GM19193 (cell line): ENCODE results near the gene TRUB2.

Source experiments
- POLR2A ChIP-seq: IDR thresholded peaks from 4 replicates; pipeline ENCODE4 v1.6.1; 2011; ENCODE audit not compliant: insufficient read depth, insufficient read length; ENCODE audit errors: extremely low read depth

The TRUB2 gene

DNA sequence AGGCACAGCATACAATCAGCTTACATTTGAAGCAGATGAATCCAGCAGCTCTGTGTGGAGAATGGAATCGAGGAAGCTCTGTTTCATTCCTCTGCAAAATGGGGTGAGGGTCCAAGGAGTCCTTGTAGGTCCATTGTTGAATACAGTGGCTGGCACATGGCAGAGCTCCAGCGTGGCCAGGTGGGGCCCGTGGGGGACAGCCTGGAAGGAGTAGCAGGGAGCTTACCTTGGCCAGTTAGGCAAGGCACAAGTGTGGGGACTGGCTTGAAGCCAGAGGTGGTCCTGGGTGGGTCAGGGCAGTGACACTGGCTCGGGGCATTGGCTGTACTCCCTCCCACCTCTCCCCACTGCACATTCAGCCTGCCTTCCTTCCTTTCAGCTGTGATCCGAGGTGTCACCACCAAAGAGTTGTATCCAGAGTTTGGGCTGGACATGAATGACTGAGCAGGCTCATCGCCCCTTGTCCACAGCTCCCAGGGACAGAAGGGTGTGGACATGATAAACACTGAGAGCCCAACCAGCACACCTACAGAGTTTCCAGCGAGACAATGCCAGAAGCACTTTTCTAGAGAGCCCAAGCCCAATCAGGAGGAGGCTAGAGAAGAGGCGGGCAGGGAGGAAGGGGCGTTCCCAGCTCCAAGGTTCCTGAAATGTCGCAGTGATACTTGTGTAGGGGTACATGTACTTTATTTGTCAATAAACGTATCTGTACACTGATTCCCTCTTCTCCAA is 33.8 kb downstream of the TRUB2 start:
- no peak for TF ChIP-seq POLR2A

DNA sequence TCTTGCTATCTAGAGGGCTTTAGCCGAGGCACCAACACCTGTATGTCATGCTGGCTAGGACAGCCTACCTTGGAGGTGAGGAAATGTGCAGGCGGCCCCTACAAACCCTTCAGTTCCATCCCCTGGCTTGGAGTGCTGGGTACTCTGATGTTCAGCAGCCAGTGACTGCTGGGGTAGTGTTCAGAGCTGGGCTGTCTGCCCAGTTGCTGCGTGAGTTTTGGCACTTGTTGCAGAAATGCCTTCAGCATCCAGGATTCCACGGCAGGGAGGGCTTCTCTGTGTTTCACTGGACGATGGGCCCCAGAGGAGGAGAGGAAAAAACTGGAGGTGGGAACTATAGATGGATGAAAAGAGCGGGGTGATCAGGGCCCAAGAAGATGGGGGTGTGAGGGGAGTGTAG is 35.8 kb downstream of the TRUB2 start:
- no peak for TF ChIP-seq POLR2A

DNA sequence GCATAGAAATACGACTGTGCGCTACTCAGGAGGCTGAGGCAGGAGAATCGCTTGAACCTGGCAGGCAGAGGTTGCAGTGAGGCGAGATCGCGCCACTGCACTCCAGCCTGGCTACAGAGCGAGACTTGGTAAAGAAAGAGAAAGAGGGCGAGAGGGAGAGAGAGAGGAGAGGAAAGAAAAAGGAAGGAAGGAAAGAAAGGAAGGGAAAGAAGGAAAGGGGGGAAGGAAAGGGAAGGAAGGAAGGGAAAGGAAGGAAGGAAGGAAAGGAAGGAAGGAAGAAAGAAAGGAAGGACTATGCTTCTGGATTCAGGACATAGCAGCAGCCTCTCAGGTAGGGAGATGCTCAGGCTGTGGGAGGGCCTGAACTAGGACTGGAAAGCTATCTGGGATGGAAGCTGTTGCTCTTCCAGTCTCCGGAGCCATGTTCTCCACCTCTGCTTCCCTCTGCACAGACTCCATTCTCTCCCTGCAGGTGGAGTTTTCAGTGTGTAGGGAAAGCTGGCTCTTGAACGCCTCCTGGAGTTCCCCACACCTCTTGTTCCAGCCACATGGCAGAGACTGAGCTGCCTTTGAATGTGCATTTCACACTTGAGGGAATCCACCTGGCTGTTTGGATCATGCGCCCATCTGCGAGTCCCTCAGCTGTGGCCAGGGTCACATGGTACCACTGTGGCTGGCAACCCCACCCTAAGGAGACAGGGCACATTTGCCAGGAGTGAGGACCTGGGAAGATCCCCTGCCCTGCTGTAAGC is 37.0 kb downstream of the TRUB2 start:
- no peak for TF ChIP-seq POLR2A

DNA sequence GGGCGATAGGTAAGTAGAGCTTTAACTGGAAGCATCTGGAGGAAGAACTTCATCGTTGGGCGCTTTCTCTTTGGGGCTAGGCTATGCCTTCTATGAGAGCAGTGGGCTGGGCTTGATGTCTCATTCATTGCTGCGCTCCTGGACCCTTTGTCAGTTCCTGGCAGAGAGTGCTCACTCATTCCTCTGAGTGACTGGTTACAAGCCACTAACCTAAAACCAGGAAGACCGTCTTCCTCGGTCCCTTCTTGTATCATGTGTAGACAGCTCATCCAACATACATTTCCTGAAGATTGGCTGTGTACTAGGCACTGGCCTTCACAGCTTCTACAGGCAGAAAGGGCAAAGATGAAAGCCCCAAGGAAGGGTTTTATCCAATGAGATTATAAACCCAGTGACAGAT is 39.7 kb downstream of the TRUB2 start:
- TF ChIP-seq POLR2A = no peak

- TF ChIP-seq POLR2A = no peak
Observed at GRCh38 chr9:128280084-128280622, 42.1 kb downstream of the TRUB2 start.

GRCh38 chr9:128276574-128277270 is 45.5 kb downstream of the TRUB2 start:
- no peak for TF ChIP-seq POLR2A

DNA sequence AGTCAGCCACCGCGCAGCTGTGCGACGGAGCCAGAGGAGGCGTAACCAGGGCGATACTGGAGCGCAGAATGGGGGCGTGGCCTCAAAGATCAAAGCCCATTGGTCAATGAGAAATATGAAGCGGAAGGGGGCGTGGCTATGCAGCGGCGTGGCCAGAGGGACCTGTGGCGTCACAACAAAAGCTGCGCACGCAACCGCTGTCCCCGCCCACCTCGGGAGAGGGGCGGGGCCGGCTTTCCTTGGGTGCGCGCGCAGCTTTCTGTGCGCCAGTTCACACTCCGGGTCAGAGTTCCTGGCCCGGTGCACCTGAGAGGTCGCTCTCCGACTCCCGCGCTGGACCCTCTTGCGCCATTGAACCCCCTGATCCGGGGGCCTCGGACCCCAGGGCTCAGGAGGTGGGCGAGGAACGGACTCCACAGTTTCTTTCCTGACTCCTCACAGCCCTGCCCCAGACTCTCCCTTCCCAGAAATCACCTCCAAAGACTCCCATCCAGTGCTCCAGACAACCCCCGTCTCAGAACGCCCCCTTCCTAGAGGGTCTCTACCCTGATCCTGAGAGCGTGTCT is 46.2 kb downstream of the TRUB2 start, which contains the start of gene SWI5:
Gene SWI5, plus strand, starts transcription at position 269 of the 566 bp plus-strand sequence.
- TF ChIP-seq POLR2A = peak; percentile 99

DNA sequence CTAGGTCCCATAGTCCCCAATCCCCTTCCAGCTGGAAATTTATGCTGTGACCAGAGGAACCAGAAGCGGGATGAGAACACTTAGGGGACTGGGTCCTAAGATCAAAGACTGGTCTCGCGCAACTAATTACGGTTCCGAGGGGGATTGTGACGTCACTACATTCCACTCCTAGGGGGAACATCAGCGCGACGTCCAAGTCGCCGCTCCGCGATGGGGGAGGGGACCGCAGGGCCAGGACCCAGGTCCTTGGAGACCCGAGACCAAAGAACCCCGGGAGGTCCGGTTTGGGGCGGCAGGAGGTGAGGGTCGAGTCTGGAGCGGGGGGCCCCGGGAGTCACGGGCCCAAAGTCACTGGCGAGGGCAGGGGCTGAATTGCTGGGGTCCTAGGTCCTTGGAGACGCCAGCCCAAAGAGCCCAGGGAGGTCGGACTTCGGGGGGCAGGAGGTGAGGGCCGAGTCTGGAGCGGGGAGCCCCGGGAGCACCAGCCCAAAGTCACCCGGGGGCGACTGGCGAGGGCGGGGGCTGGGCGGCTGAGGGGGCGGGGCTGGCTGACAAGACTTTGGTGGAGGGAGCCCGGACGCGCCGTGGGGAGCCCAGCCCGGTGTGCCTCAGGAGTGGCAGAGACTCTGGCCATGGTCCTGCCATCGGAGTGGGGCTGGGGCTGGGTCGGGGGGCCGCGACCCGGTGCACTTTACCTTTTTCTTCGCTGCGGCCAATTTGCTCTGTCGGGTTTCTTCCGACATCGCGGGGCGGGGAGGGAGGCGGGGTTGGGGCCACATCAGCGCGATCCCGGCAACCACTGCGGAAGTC is 46.8 kb downstream of the TRUB2 start, which contains the start of gene GOLGA2:
Gene GOLGA2, minus strand, starts transcription at position 810 of the 810 bp plus-strand sequence. Its CDS starts 31 bp downstream, at position 779.
- peak; percentile 56 for TF ChIP-seq POLR2A

DNA sequence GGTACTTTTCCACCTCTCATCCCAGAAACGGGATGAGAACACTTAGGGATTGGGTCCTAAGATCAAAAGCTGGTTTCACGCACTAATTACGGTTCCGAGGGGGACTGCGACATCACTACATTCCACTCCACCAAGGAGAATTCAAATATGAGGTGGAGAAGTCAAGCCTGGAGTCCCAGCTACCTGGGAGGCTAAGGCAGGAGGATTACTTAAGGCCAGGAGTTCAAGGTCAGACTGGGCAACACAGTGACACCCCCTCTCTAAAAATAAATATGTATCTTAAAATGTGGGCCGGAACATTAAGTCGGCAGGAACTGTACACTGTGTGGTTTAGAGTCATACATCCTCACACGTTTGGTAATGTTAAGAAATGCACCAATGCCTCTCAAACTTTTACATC is 48.0 kb downstream of the TRUB2 start:
- no peak for TF ChIP-seq POLR2A

DNA sequence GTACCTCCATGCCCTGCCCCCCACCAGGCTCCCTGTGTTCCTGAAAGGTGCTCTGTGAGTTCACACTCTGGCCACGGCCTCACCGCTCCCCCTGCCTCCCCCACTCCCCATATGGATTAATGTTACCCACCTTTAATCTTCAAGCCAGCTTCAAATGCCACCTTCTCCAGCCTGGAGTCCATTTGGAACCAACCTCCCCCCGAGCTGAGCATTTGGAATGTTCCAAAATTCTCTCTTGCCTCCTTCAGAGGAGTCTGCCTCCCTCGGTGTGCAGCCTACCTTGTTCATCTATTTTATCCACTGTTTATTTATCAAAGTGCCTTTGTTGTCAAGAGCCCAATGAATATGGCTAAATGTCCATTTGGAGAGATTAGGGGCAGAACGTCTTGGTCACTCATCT is 50.7 kb downstream of the TRUB2 start:
- TF ChIP-seq POLR2A = no peak

DNA sequence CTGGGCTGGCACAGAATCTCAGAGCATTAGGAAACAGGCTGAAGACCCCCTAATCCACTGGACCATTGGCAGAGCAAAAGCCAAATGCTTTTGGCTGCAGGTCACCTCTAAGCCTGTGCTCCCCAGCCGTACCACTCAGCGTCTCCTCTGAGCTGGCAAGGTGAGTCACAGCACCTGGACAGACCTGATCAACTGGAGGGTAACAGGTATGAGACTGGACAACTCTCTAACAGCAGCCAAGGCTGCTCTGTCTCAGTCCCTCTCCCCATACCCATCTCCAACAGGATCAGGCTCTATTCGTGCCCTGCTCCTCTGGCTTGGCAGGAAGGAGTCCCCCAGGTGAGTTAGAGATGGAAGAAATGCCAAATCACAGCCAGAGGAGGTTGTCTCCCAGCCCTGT is 51.1 kb downstream of the TRUB2 start:
- TF ChIP-seq POLR2A = no peak

GRCh38 chr9:128266868-128267590 is 55.2 kb downstream of the TRUB2 start:
- TF ChIP-seq POLR2A = no peak

DNA sequence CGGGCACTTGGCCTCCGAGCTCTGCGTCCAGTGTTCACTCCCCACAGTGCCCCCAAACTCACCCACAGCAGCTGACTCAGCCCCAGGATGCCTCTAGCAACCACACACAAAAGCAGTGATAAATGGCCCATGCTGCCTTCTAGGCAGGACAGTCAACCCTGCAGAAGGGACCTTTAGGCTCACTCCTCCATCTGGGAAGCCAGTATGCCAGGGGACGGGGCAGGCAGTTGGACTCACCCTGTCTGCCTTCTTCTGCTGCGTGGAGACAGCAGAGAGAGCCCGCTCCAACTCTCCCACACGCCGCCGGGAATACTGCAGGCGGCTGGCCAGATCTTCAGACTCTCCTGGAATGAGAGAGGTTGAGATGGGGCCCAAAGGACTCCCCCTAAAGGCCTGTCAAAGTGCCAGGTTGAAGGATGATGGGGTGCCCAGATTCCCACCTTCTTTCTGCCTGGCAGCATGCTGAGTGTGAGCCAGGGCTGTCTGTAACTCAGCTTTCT is 56.8 kb downstream of the TRUB2 start:
- no peak for TF ChIP-seq POLR2A

DNA sequence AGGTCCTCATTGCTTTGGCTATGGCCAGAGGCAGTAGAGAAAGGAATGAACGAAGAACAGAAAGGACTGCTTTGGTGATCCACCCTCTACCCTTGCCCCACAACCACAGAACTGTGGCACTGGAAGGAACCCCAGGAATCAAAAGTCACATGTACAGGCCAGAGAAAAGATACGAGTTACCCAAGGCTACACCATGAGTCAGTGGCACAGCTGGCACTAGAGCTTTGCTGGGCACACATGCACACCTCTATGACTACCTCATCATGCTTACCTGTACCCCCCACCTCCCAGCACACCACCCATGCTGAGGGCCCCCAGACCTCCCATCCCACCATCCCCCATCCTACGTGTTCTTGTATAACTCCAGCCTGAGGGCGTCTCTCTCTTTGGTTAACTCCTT is 59.6 kb downstream of the TRUB2 start:
- TF ChIP-seq POLR2A = no peak

DNA sequence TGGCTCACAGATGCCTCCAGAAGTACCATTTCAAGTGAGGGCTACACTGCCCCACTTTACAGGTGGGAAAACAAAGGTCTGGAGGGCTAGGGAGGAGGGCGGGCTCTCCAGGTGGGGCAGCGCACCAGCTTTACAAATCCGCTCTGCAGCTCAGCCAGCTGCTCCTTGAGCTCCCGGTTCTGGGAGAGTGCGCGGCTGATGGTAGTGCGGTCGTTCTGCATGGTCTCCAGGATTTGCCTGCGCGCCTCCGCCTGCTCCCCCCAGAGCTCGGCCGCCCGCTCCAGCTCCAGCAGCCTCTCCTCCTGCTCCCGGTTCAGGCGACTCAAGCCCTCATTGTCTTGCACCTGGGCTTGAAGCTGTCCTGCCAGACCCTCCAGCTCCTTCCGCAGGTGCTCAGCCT is 61.9 kb downstream of the TRUB2 start:
- no peak for TF ChIP-seq POLR2A
